Effector CD8-positive, alpha-beta T cell (primary cell): ENCODE data around the gene FNBP1L.

ENCODE experiments used
- DNase-seq: peaks from one replicate; lab custom pipeline; 2025; lab: John Stamatoyannopoulos, UW
- total RNA-seq, 4 experiments: gene quantifications; one replicate each; lab custom pipeline; 2026; lab: John Stamatoyannopoulos, UW

The FNBP1L gene
- 0.61 to 3.8 (median 2.9) reads per million in 4 experiments for total RNA-seq

DNA sequence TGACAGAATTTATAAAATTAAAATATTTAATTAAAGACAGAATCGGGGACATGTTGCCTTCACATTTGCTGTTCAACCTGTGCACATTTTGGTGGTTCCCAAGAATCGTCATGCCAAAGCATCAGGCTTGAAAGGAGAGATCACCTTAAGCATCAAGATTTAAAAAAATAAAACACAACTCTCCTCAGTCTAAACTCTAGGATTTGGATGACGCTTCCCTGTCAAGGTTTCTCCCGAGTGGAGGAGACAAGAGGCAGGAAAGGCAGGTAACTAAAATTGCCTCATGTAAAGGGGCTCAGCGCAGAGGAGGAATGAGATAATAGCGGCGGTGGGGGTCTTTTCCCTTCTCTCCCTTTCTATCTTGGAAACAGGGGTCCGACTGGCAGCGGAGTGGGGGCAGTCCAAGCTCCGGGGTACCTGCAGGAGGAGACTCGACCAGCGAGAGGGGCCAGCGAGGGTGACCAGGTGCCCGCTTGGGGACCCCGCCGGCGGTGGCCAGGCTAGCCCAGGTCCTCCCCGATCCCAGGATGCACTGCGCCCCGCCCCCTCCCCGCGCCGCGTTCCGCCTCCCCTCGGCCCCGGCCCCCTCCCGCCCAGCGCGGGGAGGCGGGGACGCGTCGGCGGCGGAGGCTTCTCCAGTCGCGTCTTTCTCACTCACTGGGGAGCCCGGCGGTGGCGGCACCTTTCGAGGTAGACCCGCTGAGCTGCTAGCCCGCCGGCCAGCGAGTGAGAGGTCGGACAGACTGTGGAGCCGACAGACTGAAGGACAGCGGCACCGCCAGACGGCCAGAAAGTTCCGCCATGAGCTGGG lies at the start of gene FNBP1L:
TSS of gene FNBP1L (plus strand) at position 638 of the 811 bp plus-strand sequence. CDS start at position 802, 164 bp downstream.
- DNase-seq, result peak; percentile 35

DNA sequence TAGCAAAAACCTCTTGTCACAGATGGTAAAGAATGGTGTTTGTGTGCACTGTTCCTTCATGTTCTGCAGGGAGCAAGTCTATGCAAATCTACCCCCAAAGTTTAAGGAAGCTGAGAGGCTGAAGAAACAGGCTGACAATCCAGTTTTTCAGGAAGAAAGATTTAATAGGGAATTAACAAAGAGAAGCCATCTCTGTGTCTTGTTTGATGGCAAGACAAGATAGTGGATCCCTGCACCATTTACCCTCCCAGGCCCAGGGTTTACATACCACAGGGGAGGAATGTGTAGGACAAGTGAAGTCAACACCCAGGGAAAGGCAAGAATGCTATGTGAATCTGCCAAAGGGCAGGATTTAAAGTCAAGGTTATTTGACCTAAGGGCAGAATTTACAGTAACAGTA lies 48.1 kb upstream of the FNBP1L start:
- DNase-seq, result no peak

DNA sequence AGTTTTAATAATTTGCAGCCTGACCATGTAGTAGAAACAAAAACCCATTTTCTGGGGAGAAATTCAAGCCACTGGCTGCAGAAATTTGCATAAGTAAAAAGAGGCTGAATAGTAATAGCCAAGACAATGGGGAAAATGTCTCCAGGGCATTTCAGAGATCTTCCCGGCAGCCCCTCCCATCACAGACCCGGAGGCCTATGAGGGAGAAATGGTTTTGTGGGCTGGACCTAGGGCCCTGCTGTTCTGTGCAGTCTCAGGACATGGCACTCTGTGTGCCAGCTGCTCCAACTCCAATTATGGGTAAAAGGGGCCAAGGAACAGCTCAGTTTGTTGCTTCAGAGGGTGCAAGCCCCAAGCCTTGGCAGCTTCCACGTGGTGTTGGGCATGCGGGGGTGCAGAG lies 39.7 kb upstream of the FNBP1L start:
- DNase-seq, result no peak

DNA sequence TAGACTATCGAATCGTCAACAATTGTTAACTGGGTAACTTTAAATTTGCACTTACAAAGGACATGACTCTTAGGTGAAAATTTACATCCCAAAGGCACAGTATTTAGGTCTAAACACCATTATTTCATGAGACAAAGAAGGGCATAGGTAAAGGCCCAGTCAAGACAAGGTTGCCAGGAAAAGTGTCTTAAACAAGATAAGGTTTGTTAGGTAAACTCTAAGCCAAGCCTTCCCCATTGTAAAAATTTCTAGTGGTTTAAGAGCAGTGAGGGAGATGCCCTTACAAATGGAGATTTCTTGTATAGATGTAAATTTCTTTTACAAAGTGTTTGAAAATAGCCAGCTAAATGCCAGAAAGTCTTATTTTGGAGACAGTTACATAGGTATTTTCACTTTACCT lies 36.9 kb upstream of the FNBP1L start:
- DNase-seq, result no peak

DNA sequence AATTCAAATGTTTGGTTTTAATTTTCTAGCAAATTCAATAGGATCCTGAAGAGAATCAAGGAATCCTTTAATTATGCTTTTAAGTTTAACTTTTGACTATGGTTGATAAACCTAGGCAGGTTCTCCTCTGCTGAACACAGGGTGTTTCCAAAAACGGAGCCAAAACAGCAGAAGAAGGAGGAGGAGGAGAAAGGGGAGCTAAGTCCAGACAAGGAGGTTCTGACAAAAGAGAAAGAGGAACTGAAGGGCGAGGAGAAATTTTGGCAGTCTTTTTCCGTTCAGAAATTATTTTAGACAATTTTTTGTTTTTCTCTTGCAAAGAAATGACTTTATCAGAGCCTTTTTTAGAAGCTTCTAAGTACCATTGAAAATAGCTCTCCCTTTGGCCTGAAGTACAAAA lies 33.2 kb upstream of the FNBP1L start:
- DNase-seq, result no peak

DNA sequence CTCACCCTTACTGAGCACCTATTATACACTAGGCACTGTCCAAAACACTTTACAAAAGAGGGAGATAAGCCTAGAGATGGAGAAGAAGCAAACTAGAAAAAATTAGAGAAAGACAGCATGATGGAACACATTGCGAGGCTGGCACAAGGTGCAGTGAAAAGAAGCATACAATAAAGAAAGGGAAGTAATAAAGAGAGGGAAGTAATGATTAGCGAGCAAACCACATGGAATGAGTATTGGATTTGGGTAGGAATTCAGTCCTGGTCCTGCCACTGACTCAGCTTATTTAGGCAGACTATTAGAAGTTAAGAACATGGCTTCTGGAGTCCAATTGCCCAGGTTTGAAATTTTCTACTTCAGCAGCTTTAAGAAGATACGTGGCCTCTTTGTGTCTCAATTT lies 32.6 kb upstream of the FNBP1L start:
- no peak for DNase-seq

DNA sequence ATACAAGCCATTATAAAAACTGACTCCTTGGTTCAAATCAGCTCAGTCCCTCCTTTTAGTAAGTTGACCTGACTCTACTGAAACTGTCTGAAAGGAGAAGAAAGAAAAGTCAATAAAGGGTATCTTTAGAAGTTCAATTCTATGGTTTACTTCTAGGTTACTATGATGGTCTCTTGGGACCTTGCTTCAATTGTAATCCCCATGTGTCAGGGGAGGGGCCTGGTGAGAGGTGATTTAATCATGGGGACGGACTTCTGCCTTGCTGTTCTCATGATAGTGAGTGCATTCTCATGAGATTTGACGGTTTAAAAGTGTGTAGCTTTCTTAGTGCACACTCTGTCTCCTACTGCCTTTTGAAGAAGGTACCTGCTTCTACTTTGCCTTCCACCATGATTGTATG lies 31.7 kb upstream of the FNBP1L start:
- DNase-seq, result no peak

DNA sequence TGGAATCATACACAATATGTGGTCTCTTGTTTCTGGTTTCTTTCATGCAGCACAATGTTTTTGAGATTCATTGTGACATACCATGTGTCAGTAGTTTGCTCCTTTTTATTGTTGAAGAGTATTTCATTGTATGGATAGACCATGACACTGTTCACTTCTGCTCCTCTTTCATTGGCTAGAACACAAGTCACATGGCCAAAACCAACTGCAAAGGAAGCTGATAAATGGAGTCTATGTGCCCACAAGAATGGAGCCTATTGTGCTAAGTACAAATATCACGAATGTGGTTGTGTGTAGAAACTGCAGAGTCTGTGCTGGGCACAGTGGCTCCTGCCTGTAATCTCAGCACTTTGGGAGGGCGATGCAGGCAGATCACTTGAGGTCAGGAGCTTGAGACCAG lies 28.6 kb upstream of the FNBP1L start:
- DNase-seq, result no peak

DNA sequence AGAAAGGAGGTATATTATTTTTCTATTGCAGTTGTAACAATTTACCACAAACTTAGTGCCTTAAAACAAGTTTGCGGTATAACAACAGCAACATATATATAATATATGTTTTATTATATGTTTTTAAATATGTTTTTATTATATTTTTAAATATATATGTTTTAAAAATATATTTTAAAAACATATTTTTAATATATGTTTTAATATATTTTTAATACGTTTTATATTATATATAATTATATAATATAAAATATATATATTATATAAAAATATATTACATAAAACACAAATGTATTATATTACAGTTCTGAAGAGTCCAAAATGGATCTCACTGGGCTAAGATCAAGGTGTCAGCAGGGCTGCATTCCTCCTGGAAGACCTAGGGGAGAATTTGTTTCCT lies 27.5 kb upstream of the FNBP1L start:
- no peak for DNase-seq

DNA sequence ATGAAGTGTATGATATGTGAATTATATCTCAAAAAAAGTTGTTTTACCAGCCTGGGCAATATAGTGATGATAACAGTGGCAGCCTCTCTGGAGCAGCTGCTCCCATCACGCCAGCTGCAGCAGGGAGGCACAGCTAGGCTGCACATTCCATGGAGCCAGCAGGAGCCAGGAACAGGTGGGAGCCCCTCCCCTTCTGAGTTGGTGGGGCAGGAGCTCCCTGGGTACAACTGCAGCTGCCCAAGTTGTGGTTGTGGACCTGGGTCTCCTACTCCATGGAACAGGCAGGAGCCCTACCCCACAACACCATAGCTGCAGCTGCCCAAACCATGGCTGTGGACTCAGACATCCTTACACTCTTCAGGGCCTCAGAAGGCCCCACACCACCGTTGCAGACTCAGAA lies 21.7 kb upstream of the FNBP1L start:
- no peak for DNase-seq

DNA sequence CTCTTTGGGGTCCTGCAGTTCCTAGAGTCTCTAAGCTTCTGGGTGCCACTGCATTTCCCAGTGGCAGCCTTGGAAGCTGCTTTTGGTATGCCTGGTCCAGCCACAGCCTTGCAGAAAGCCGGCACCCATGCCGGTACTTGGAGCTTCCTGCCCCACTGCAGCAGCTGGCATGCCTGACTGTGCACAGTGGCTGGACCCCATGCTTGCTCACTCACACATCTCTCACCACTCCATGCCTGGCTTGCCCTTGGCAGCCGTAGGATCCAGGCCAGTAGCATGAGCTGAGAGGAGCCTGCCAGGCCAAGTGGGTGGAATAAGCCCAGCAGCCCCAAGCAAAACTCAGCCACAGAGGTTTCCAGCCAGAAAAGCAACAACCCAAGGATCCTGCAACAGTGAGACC lies 20.3 kb upstream of the FNBP1L start:
- no peak for DNase-seq

DNA sequence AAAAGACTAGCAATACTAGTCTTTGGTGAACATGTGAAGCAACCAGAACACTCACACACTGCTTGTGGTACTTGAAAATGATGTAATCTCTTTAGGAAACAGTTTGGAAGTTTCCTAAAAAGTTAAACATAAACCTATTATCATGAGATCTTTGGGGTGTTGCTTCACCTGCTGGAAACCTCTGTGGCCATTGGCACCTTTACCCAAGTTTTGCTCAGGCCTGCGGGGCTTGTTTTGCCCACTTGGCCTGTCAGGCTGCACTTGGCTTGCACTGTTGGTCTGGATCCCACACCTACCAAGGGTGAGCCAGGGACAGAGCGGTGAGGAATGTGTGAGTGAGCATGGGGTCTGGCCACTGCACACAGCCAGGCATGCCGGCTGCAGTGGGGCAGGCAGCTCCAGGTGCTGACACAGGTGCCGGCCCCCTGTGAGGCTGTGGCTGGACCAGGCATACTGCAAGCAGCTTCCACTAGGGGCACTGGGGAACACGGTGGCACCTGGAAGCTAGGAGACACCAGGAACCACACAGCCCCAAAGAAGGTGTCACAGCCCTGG lies 14.4 kb upstream of the FNBP1L start:
- DNase-seq, result no peak

DNA sequence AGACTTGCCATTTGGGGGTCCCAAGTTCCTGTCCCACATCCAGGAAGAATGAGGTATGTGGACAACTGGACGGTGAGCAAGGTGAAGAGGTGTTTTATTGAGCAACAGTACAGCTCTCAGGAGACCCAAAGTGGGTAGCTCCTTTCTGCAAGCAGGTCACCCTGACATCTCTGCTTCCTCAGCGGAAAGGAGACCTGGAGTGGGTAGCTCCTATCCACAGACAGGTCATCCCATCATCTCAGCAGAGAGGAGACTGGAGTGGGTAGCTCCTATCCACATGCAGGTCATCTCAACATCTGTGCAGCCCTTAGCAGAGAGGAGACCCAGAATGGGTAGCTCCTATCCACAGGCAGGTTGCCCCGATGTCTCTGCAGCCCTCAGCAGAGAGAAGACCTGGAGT lies 13.8 kb upstream of the FNBP1L start:
- DNase-seq, result no peak

DNA sequence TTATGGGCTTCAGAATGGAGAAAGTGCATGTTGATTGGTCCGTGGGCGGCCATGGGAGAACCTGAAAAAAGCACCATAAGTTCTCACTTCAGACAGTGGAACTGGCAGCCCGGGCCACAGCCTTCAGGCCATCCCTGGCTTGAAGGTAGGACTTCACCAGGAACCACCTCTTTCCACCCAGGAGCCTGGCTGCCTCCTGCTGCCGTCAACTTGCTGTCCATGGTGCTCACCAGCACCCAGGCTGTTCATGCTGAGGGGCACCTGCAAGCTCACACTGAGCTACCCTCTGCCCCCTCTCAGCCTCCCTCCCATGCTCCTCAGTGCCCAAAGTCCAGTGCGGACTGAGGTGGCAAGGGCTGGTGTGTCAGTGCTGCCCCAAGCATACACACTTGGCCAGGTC lies 12.9 kb upstream of the FNBP1L start:
- DNase-seq, result no peak

DNA sequence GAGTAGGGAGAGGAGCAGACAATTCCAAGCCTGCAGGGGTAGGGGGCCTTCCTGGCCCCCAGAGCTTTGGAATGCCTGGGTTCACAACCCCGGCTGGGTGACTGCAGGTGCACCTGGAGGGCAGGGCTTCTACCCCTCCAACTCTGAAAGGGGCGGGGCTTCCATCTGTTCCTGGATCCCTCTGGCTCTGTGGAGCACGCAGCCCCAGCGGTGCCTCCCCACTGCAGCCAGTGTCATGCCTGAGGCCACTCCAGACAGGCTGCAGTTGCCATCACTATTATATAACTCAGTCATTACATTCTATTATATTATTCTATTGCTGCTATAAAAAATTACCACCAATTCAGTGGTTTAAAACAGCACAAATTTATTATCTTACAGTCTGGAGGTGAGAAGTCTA lies 12.5 kb upstream of the FNBP1L start:
- DNase-seq, result no peak

DNA sequence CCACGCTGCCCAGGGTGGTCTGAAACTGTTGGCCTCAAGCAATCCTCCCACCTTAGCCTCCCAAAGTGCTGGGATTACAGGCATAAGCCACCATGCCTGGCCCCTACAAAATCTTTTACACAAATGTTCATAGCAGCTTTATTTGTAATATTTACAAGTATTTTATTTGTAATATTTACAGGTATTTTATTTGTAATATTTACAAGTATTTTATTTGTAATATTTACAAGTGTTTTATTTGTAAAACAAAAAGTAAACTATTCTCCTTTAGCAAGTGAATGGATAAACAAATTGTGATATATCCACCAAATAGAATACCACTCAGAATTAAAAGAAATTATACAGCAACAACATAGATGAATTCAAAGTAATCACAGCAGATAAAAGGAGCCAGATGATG lies 11.4 kb upstream of the FNBP1L start:
- no peak for DNase-seq

DNA sequence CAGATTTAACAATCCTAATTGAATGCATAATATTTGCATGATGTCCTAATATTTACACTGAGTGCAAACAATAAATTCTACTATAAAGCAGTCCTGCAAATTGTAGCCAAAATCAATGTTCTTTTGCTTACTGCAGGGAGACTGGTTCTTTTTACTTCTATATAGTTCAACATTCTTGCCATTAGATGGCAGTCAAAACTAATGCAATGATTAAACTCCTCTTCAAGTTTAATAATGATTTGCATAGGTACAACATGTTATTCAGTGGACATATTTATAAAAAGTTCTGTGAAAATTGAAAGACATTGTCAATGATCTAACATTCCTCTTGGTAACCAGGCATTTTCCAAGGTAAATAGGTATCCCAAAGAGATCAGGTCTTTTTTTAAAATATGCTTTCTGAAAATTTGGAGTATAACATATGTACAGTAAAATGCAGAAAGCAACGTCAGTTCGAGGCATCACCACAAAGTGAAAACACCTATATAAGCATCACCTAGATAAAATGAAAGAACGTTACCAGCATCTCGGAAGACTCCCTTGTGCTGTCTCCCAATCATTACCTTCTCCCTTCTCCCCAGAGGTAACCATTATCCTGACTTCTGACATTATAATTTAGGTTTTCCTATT lies 9.8 kb upstream of the FNBP1L start:
- DNase-seq, result no peak

DNA sequence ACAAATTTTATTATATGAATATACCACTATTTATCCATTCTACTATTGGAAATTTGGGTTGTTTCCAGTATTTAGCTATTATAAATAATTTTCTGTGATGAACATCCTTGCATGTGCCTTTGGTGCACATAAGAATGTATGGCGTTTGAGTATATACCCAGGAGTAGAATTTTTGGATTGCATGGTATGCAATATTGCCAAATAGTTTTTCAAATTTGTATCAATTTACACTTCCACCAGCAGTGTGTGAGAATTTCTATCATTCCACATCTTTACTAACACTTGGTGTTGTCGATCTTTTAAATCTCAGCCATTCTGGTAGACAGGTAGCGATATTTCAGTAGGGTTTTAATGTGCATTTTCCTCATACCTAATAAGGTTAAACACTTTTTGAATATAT lies 9.2 kb upstream of the FNBP1L start:
- no peak for DNase-seq

DNA sequence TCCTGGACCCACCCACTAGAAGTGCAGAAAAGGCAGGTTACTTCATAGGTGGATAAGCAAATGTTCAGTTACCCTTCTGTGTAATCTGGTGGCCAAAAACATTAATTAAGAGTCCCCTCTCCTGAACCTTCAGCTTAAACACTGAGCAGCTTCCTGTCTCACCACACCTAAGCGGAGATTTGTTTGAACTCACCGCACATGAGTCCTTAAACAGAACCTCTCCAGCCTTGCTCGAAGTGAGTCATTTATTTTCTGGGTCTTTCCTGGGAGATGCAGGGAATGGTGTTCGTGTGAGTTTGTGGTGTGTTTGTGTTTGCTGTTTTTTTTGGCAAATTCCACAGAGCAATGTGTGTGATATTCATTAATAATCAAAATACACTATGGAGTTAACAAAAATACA lies 7.6 kb upstream of the FNBP1L start:
- DNase-seq, result no peak

DNA sequence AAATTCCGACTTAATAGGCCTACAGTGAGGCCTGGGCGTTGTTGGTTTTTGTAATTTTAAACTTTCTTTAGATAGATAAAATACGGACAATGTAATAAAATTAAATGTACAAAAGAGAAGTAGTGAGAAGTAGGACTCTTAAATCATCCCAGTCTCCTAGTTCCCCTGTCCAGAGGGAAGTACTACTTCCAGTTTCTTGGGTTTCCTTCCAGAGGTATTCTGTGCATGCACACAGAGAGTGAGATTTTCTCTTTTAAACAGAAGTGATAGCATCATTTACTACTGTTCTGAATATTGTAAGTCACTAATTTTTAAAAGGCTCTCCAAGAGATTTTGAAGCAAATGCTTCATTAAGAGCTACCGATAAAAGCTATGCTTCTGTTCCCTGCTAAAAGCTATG lies 7.2 kb upstream of the FNBP1L start:
- DNase-seq, result no peak

DNA sequence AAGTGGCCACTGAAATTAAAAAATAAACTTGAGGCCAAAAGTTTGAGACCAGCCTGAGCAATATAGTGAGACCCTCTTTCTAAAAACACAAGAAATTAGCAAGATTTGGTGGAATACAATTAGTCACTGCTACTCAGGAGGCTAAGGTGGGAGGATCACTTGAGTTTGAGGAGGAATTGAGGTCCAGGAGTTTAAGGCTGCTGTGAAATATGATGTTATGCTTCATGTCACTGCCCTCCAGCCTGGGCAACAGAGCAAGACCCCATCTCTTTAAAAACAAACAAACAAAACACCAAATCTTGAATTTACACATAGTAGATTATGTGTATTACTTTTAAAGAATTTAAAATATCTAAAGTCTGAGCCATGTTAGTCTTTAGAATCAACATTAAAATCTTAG lies 6.3 kb upstream of the FNBP1L start:
- no peak for DNase-seq

DNA sequence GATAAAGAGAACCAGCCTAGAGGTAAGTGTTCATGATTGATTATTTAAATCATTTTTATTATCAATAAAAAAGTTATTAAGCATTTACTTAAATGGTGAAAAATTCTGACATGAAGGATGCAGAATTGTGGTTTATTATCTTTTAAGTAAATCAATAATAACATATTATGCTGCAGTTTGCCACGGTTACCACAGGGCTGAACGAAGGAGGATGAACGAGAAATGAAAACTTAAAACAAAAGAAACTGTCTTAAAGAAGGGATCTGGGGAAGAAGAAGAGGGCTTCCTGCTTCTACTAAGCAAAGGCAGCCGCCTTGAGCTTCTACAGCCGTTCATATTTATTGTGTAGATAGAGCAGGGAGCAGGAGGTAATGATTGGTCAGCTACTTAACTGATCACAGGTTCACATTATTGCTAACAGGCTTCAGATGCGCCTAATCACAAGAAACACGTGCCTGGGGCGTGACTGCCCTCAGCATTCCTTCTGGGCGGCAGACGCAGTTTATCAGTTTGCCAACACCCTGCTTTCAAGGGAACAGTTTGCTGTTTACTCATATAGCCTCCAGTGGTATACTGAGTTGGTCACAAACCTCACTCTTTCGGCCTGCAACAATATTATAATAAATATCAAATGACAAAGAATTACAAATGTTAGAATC lies 5.8 kb upstream of the FNBP1L start:
- no peak for DNase-seq

DNA sequence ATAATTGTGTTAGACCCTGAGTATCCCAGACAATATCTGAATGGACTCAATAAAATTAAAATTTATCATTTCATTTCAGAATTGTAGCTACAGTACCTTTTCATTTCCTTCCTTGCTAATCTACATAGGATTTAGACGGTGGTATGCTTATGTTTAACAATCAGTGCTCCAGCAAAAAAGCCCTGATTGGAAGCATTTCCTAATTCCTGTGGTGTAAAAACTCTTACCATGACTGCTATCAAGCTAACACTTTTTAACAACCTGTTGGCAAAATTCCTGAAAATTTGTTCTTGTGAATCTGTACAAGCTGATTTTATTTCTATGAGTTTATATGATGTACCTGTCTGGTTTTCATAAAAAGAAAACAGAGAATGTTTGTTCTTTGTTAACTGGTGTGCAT lies 5.2 kb upstream of the FNBP1L start:
- DNase-seq, result no peak
